Neuronal stem cell (in vitro differentiated cells): ENCODE data around the gene NRXN3.

ENCODE experiments used
- DNase-seq: peaks from one replicate; pipeline ENCODE4 v3.0.0-alpha.2; 2013; ENCODE audit warnings: low spot score
- H2AFZ ChIP-seq: one replicate; pipeline ENCODE4 v1.6.1; 2013; ENCODE audit warnings: mild to moderate bottlenecking, low read length, inconsistent platforms
- H2AK5ac ChIP-seq: 2 replicates; pipeline ENCODE4 v1.6.1; 2013; ENCODE audit warnings: low read depth, mild to moderate bottlenecking, inconsistent platforms, low read length, moderate library complexity, mixed read lengths
- H2BK120ac ChIP-seq: 2 replicates; pipeline ENCODE4 v1.6.1; 2013; ENCODE audit warnings: low read depth, mild to moderate bottlenecking, inconsistent platforms, low read length, moderate library complexity, mixed read lengths
- H2BK12ac ChIP-seq: one replicate; pipeline ENCODE4 v1.6.1; 2013; ENCODE audit warnings: low read length, inconsistent platforms
- H2BK15ac ChIP-seq: 2 replicates; pipeline ENCODE4 v1.6.1; 2013; ENCODE audit warnings: mild to moderate bottlenecking, low read length, inconsistent platforms, mixed read lengths
- H2BK5ac ChIP-seq: one replicate; pipeline ENCODE4 v1.6.1; 2013; ENCODE audit warnings: inconsistent platforms, mild to moderate bottlenecking, low read length, moderate library complexity
- H3K14ac ChIP-seq: one replicate; pipeline ENCODE4 v1.6.1; 2013; ENCODE audit warnings: low read length, inconsistent platforms
- H3K18ac ChIP-seq: 2 replicates; pipeline ENCODE4 v1.6.1; 2013; ENCODE audit warnings: low read length, inconsistent platforms
- H3K23ac ChIP-seq: 2 replicates; pipeline ENCODE4 v1.6.1; 2013; ENCODE audit warnings: low read depth, mild to moderate bottlenecking, mixed read lengths, low read length, inconsistent platforms; ENCODE audit not compliant: poor library complexity
- H3K27ac ChIP-seq: replicated peaks from 3 replicates; pipeline ENCODE4 v1.5.1; 2013; ENCODE audit warnings: low read length, inconsistent platforms
- H3K27me3 ChIP-seq, 3 experiments: 2 replicates each; pipeline ENCODE4 v1.6.1; 2013; ENCODE audit warnings: low read length in 3 of 3, mild to moderate bottlenecking in 2 of 3, inconsistent platforms in 1 of 3, low read depth in 1 of 3, mixed read lengths in 1 of 3, moderate library complexity in 1 of 3; ENCODE audit not compliant: control insufficient read depth in 3 of 3, insufficient read depth in 3 of 3
- H3K36me3 ChIP-seq, 2 donors: replicated peaks in 1 of 2; 2 replicates each; pipeline ENCODE4 v1.6.1; 2013; ENCODE audit warnings: low read length in 2 of 2; ENCODE audit not compliant: control insufficient read depth in 2 of 2, insufficient read depth in 2 of 2
- H3K4ac ChIP-seq: 2 replicates; pipeline ENCODE4 v1.6.1; 2013; ENCODE audit warnings: inconsistent platforms, mild to moderate bottlenecking, low read length, moderate library complexity
- H3K4me1 ChIP-seq, 2 donors: 1 replicate in 1 of 2; 2 replicates in 1 of 2; pipeline ENCODE4 v1.6.1; 2013; ENCODE audit warnings: low read length in 2 of 2, low read depth in 1 of 2; ENCODE audit not compliant: control insufficient read depth in 2 of 2, insufficient read depth in 1 of 2
- H3K4me2 ChIP-seq: one replicate; pipeline ENCODE4 v1.6.1; 2013; ENCODE audit warnings: mild to moderate bottlenecking, low read length, inconsistent platforms; ENCODE audit not compliant: insufficient read depth, poor library complexity, severe bottlenecking
- H3K4me3 ChIP-seq, 2 donors: 2 replicates each; pipeline ENCODE4 v1.5.1; 2013; ENCODE audit warnings: low read length in 2 of 2, mild to moderate bottlenecking in 2 of 2, inconsistent platforms in 1 of 2, moderate library complexity in 1 of 2
- H3K79me1 ChIP-seq: one replicate; pipeline ENCODE4 v1.6.1; 2013; ENCODE audit warnings: low read depth, mild to moderate bottlenecking, inconsistent platforms, low read length, moderate library complexity
- H3K9ac ChIP-seq: one replicate; pipeline ENCODE4 v1.6.1; 2013; ENCODE audit warnings: mild to moderate bottlenecking, low read depth, low read length, inconsistent platforms; ENCODE audit not compliant: poor library complexity
- H3K9me3 ChIP-seq, 2 donors: replicated peaks in 1 of 2; 2 replicates each; pipeline versions ENCODE3 to v1.6.1; 2013; ENCODE audit warnings: low read length in 2 of 2, mild to moderate bottlenecking in 2 of 2, inconsistent platforms in 1 of 2, low read depth in 1 of 2, mixed read lengths in 1 of 2, moderate library complexity in 1 of 2; ENCODE audit not compliant: control insufficient read depth in 2 of 2, insufficient read depth in 1 of 2
- H4K8ac ChIP-seq: one replicate; pipeline ENCODE4 v1.6.1; 2013; ENCODE audit warnings: low read depth, mild to moderate bottlenecking, inconsistent platforms, low read length, moderate library complexity
- H4K91ac ChIP-seq: one replicate; pipeline ENCODE4 v1.6.1; 2013; ENCODE audit warnings: low read length, low read depth, mild to moderate bottlenecking, inconsistent platforms; ENCODE audit not compliant: poor library complexity
- WGBS, 2 donors: extraction: QIAGEN DNeasy Blood & Tissue Kit; methylation state at CpG; one replicate each; pipeline ENCODE4 v1.1.7; 2013; ENCODE audit warnings: missing lambda C conversion rate in 2 of 2, mixed read lengths in 1 of 2; ENCODE audit not compliant: insufficient read length in 2 of 2, insufficient replicate concordance in 1 of 2; ENCODE audit errors: extremely low coverage in 2 of 2; 5-methylcytosine and 5-hydroxymethylcytosine counted together

NRXN3 gene

DNA sequence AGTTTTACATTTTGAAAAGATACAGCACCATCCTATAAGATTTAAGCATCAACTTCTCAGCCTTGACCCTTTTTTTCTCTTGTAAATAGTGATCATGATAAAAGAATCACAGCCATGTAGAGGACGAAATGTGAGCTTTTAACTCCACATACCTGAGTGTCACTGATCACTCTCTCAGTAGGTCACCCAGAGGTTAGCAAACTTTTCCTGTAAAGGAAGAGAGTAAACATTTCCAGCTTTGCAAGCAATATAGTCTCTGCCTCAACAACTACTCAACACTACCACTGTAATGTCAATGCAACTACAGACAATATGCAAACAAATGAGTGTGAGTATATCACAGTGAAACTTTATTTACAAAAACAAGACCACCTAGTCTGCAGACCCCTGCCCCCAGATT is 1129.0 kb downstream of the NRXN3 start:
- Histone ChIP-seq H3K79me1 (no peaks in the 10 kb centered on the region), H3K4me3 (no peak overlapping the region), H3K9me3 (no peaks in the 10 kb centered on the region), H3K27ac (no peak overlapping the region), H4K91ac (no peak overlapping the region), H2BK15ac (no peak overlapping the region), H3K4ac (no peak overlapping the region), H2AFZ (no peak overlapping the region), H3K9ac (no peak overlapping the region), H3K27me3 (no peaks in the 10 kb centered on the region), H3K18ac (no peak overlapping the region), H3K4me1 (no peaks in the 10 kb centered on the region), H3K23ac (no peak overlapping the region), H2BK5ac (no peak overlapping the region), H3K4me2 (no peak overlapping the region), H3K14ac (no peak overlapping the region), H4K8ac (no peak overlapping the region), H2AK5ac (no peak overlapping the region), H3K36me3 (no peaks in the 10 kb centered on the region), H2BK120ac (no peak overlapping the region), H2BK12ac (no peak overlapping the region)
- WGBS, 2 donors, result no CpG with 5 or more reads among the region's 1 CpG
- no peak for DNase-seq

DNA sequence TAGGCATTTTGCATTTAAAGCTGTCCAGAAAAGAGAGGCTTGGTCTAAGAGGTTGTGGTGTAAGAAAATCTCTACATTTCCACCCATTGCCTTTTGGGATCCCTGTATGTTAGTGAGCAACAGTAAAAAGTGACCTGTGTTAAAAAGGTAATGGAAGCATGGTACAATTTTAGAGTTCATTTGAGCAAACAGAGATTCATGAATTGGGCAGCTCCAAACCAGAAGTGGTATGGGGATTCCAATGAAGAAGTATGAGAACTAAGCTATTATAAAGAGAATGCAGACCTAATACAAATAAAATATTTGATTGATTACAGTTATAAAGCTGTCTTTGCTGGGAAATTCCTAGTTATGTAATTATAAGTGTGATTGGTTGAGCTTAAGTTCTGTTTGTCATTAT is 1134.1 kb downstream of the NRXN3 start:
- Histone ChIP-seq H2BK120ac (no peak overlapping the region), H3K9me3 (no peaks in the 10 kb centered on the region), H3K4me1 (no peaks in the 10 kb centered on the region), H2BK15ac (no peak overlapping the region), H3K79me1 (no peaks in the 10 kb centered on the region), H2BK5ac (no peak overlapping the region), H3K36me3 (no peaks in the 10 kb centered on the region), H3K4me3 (no peak overlapping the region), H2BK12ac (no peak overlapping the region), H4K91ac (no peak overlapping the region), H3K18ac (no peak overlapping the region), H3K4me2 (no peak overlapping the region), H3K4ac (no peak overlapping the region), H2AK5ac (no peak overlapping the region), H2AFZ (no peak overlapping the region), H3K27me3 (no peaks in the 10 kb centered on the region), H4K8ac (no peak overlapping the region), H3K27ac (no peak overlapping the region), H3K14ac (no peak overlapping the region), H3K9ac (no peak overlapping the region), H3K23ac (no peak overlapping the region)
- DNase-seq, result no peak

DNA sequence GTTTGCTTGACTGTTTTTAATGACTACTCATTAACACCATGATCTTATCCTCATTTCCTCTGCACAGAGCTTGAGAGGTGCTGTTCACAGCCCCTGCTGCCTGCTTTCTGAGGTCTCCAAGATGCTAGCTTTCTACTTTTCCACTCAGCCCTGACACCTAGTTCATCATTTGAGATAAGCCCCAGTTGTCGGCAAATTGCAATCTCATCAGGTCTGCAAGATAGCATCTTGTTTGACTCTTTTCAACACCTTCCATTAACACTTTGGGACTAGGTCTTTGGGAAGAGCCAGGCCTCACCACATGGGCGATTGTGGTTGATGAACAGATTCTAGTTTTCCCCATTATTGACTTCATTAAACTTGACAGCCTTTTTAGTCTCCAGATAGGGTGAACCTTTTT is 1136.4 kb downstream of the NRXN3 start:
- Histone ChIP-seq H3K23ac (no peak overlapping the region), H2BK120ac (no peak overlapping the region), H4K91ac (no peak overlapping the region), H3K14ac (no peak overlapping the region), H3K4me3 (no peak overlapping the region), H2AFZ (no peak overlapping the region), H3K9me3 (no peaks in the 10 kb centered on the region), H4K8ac (no peak overlapping the region), H3K9ac (no peak overlapping the region), H3K27me3 (no peaks in the 10 kb centered on the region), H3K18ac (no peak overlapping the region), H3K36me3 (no peaks in the 10 kb centered on the region), H2BK12ac (no peak overlapping the region), H2BK15ac (no peak overlapping the region), H3K27ac (no peak overlapping the region), H2BK5ac (no peak overlapping the region), H2AK5ac (no peak overlapping the region), H3K4ac (no peak overlapping the region), H3K4me2 (no peak overlapping the region), H3K4me1 (no peaks in the 10 kb centered on the region), H3K79me1 (no peaks in the 10 kb centered on the region)
- no peak for DNase-seq
- WGBS, 2 donors, result no CpG with 5 or more reads among the region's 2 CpGs

DNA sequence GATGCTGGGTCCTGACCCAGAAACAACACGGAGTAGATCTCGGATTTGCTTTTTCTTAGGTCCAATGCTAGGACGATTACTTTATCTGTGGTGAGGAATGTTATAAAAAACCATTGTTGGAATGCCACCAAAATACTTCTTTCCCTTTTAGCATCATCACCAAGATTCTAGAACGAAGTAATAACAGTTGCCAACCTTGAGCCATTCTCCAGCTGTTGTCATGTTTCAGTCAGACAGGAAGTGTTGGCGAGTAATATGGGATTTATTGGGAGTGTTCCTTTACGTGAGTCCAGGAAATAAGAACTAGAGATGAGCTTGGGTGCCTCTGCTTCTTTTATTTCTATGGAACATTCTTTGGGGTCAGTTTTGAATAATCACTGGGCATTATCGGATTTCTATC is 1148.2 kb downstream of the NRXN3 start:
- Histone ChIP-seq H3K79me1 (no peaks in the 10 kb centered on the region), H2AFZ (no peak overlapping the region), H2AK5ac (no peak overlapping the region), H3K23ac (no peak overlapping the region), H4K91ac (no peak overlapping the region), H3K18ac (no peak overlapping the region), H2BK120ac (no peak overlapping the region), H3K9ac (no peak overlapping the region), H3K9me3 (no peaks in the 10 kb centered on the region), H3K14ac (no peak overlapping the region), H2BK12ac (no peak overlapping the region), H3K36me3 (no peaks in the 10 kb centered on the region), H2BK15ac (no peak overlapping the region), H3K27ac (no peak overlapping the region), H4K8ac (no peak overlapping the region), H3K4me1 (no peaks in the 10 kb centered on the region), H3K4me2 (no peak overlapping the region), H3K27me3 (no peaks in the 10 kb centered on the region), H2BK5ac (no peak overlapping the region), H3K4me3 (no peak overlapping the region), H3K4ac (no peak overlapping the region)
- DNase-seq, result no peak
- WGBS, 2 donors, result no CpG with 5 or more reads among the region's 7 CpGs
